ENCODE data around the gene GPR135.

Gene GPR135

DNA sequence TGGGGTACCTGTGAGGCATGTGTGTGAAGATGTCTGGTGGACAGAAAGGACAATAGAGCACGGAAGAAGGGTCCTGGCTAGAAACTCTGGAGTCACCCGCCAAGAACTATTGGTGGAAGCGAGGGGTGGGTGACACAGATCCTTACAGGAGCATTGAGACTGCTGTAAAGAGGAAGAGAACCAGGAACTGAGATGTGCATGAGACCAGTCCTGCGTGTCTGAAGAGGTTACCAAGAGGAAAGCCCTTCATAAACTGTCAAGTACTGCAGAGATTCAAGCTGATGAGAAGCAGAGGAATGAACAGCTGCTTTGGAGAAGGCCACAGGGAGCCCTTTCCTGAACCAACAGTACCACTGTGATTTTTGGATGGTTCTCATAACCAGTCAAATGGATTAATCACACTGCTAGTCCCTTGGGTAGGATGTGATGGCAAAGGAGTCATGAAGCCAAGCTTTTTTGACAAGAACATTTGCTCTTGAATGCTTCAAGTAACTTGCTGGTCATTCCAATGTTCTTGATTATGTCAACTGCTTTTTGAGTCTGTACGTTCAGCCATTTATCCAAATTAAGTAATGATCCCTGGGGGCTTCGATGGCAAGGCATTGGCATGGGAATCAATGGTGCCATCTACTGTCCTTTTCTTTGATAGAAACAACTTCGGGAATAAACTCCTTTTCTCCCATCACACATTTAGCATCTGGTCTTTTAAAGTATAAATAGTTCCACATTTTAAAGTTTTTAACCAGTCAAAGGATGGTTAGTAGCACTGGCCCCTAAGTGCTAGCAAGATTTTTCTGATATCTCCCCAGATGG is 42.9 kb downstream of the GPR135 start:
- peaks cover 13% of the 10 kb centered on the region for H3K4me1 ChIP-seq (ENCODE audit: control insufficient read depth, insufficient read depth, low read length)
- peaks cover 0 to 2% of the 10 kb centered on the region in 2 donors for H3K36me3 ChIP-seq (ENCODE audit: control insufficient read depth in 2 of 2, insufficient read depth in 2 of 2, low read length in 2 of 2)
- H3K4me3 ChIP-seq (ENCODE audit: low read length in 2 of 2): no peak overlapping the region
- H3K9ac ChIP-seq (ENCODE audit: low read length in 2 of 2): no peak overlapping the region
- no peaks in the 10 kb centered on the region for H3K9me3 ChIP-seq (ENCODE audit: control insufficient read depth in 2 of 2, low read length in 2 of 2)
- no peaks in the 10 kb centered on the region for H3K27me3 ChIP-seq (ENCODE audit: control insufficient read depth in 1 of 2, insufficient read depth in 2 of 2, low read length in 2 of 2)
- no peak overlapping the region for H3K27ac ChIP-seq (ENCODE audit: low read length)

DNA sequence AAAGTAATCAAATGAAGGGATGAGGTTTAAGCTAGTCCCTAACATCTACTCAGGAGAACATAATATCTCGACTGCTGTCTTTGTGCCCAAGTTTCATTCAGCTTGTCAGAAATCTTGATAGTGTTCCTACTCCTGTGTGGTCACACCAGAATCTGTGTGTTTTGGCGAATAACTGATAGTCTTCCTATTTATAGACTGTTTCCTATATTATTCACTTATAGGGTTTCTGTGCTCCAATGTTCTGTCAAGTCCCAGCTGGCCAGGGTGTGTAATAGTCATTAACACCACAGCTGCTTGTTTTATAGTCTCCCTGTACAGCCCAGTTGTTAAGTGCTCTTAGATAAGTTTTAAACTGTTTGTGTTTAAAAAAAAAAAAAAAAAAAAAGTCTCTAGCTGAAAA is 45.9 kb downstream of the GPR135 start:
- Histone ChIP-seq H3K9me3 (ENCODE audit: control insufficient read depth in 2 of 2, low read length in 2 of 2) (no peaks in the 10 kb centered on the region), H3K27ac (ENCODE audit: low read length) (no peak overlapping the region), H3K36me3 (ENCODE audit: control insufficient read depth in 2 of 2, insufficient read depth in 2 of 2, low read length in 2 of 2) (peaks cover 0 to 2% of the 10 kb centered on the region in 2 donors), H3K27me3 (ENCODE audit: control insufficient read depth in 1 of 2, insufficient read depth in 2 of 2, low read length in 2 of 2) (no peaks in the 10 kb centered on the region), H3K4me1 (ENCODE audit: control insufficient read depth, insufficient read depth, low read length) (peaks cover 3% of the 10 kb centered on the region), H3K4me3 (ENCODE audit: low read length in 2 of 2) (no peak overlapping the region), H3K9ac (ENCODE audit: low read length in 2 of 2) (no peak overlapping the region)

DNA sequence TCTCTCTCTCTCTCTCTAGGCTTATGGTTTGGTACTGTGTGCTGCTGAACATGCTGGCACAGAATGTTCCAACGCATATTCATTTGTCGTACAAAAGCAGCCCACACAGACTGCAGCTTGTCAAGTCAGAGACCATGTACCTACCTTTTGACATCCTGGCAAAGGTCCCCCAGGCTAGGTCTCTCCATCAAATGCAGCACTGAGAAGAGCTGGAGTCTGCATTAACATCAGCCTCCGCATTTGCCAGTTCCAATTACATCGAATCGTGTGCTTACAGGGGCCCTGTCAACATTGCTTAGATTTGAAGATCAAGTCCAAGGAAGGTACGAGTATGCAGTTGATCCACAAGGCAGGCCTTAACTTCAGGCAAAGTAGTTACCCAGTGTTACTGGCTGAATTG is 47.9 kb downstream of the GPR135 start:
- Histone ChIP-seq H3K27me3 (ENCODE audit: control insufficient read depth in 1 of 2, insufficient read depth in 2 of 2, low read length in 2 of 2) (no peaks in the 10 kb centered on the region), H3K4me3 (ENCODE audit: low read length in 2 of 2) (no peak overlapping the region), H3K9me3 (ENCODE audit: control insufficient read depth in 2 of 2, low read length in 2 of 2) (no peaks in the 10 kb centered on the region), H3K27ac (ENCODE audit: low read length) (no peak overlapping the region), H3K9ac (ENCODE audit: low read length in 2 of 2) (no peak overlapping the region), H3K36me3 (ENCODE audit: control insufficient read depth in 2 of 2, insufficient read depth in 2 of 2, low read length in 2 of 2) (peaks cover 0 to 2% of the 10 kb centered on the region in 2 donors), H3K4me1 (ENCODE audit: control insufficient read depth, insufficient read depth, low read length) (peaks cover 3% of the 10 kb centered on the region)

DNA sequence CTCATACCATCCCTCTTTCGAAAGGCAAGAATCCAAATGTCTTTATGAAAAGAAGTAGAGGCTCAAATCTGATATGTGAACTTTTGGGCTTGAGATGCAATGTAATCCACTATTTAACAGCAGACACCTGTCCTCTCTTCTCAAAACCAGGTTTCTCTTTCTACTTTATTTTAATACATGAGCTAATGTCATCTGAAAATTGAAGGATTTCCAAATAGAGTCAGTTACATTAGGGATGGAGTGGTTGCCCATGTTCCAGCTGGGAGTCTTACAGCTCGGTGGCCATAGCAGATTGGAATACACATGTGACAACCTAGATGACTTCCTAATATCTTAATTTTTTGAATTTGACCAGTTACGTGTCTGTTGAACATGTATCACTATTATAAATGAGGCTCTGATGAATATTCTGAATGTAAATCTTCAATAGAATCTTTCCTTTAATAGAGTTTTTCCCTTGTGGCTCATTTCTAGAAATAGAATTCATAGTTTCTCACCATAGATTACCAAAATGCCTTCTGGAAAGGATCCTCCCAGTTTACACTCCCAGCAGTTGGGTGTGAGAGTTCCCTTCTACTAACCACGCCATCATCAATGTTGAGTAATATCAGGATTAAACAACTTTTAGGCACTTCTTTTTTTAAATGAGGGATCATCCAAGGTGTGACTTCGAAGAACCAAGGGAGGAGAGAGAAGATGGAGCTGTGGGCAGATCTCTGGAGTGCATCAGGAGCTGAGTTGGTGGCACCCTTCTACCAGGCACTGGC is 49.2 kb downstream of the GPR135 start:
- H3K36me3 ChIP-seq (ENCODE audit: control insufficient read depth in 2 of 2, insufficient read depth in 2 of 2, low read length in 2 of 2): peaks cover 0 to 2% of the 10 kb centered on the region in 2 donors
- no peak overlapping the region for H3K4me3 ChIP-seq (ENCODE audit: low read length in 2 of 2)
- no peak overlapping the region for H3K9ac ChIP-seq (ENCODE audit: low read length in 2 of 2)

More for the DNA sequence above, 49.2 kb downstream of the GPR135 start:
- H3K9me3 ChIP-seq (ENCODE audit: control insufficient read depth in 2 of 2, low read length in 2 of 2): no peaks in the 10 kb centered on the region
- H3K27ac ChIP-seq (ENCODE audit: low read length): no peak overlapping the region
- no peaks in the 10 kb centered on the region for H3K27me3 ChIP-seq (ENCODE audit: control insufficient read depth in 1 of 2, insufficient read depth in 2 of 2, low read length in 2 of 2)
- H3K4me1 ChIP-seq (ENCODE audit: control insufficient read depth, insufficient read depth, low read length): no peaks in the 10 kb centered on the region

Data from stomach smooth muscle (tissue), 2 donors.